Hepatocyte (in vitro differentiated cells): ENCODE measurements around the gene TAF1A.

ENCODE experiments used
- EZH2 ChIP-seq: fragments of 200-600 bp; sonication (generic); IDR thresholded peaks from 2 replicates; pipeline ENCODE4 v1.6.1; 2016; ENCODE audit warnings: antibody characterized with exemption, mild to moderate bottlenecking, borderline replicate concordance
- EZH2phosphoT487 ChIP-seq: fragments of 200-600 bp; sonication (generic); IDR thresholded peaks from one replicate; pipeline ENCODE4 v1.6.1; 2018; ENCODE audit warnings: antibody characterized with exemption, mild to moderate bottlenecking, low read depth, moderate library complexity; ENCODE audit not compliant: unreplicated experiment, severe bottlenecking
- TF ChIP-seq, protein P1 (sequence below): fragments of 200-600 bp; sonication (generic); IDR thresholded peaks from 2 replicates; pipeline ENCODE4 v1.5.1; 2016; ENCODE audit warnings: antibody characterized with exemption, mild to moderate bottlenecking; ENCODE audit not compliant: poor library complexity

DNA sequence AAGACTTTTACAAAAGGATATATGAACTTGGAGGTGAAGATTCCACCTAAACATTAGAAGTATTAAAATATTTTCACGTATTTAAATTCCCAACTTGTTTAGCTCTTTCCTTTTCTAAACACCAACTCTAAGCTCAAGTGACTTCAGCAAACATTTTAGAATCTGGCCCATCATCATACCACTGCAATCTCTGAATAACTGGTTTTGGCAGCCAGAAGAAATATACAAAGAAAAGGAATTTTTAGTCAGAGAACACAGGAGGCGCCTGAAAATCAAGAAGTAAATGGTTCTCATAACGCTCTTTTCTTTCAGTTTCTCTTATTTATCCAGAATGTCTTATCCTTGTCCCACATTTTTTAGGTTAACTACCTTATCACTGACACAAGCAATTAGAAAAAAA lies 10.4 kb downstream of the TAF1A start:
- TF ChIP-seq EZH2, result no peak
- TF ChIP-seq, protein P1, sequence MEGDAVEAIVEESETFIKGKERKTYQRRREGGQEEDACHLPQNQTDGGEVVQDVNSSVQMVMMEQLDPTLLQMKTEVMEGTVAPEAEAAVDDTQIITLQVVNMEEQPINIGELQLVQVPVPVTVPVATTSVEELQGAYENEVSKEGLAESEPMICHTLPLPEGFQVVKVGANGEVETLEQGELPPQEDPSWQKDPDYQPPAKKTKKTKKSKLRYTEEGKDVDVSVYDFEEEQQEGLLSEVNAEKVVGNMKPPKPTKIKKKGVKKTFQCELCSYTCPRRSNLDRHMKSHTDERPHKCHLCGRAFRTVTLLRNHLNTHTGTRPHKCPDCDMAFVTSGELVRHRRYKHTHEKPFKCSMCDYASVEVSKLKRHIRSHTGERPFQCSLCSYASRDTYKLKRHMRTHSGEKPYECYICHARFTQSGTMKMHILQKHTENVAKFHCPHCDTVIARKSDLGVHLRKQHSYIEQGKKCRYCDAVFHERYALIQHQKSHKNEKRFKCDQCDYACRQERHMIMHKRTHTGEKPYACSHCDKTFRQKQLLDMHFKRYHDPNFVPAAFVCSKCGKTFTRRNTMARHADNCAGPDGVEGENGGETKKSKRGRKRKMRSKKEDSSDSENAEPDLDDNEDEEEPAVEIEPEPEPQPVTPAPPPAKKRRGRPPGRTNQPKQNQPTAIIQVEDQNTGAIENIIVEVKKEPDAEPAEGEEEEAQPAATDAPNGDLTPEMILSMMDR, result no peak
- no peak for TF ChIP-seq EZH2phosphoT487
